NCI-H1436 (cell line): ENCODE measurements around the gene FNDC1.

Source experiments
- DNase-seq: peaks from one replicate; lab custom pipeline; 2025; lab: John Stamatoyannopoulos, UW

The FNDC1 gene

GRCh38 chr6:159212525-159213280 lies 43.5 kb downstream of the FNDC1 start:
- no peak for DNase-seq

GRCh38 chr6:159213405-159213804 lies 44.2 kb downstream of the FNDC1 start:
- no peak for DNase-seq

- DNase-seq, result no peak
These were observed 45.1 kb downstream of the FNDC1 start for GRCh38 chr6:159214281-159214680.

GRCh38 chr6:159217595-159218275 lies 48.5 kb downstream of the FNDC1 start:
- no peak for DNase-seq

- no peak for DNase-seq
These were observed 50.9 kb downstream of the FNDC1 start for GRCh38 chr6:159220093-159220492.

- no peak for DNase-seq
These were observed 52.4 kb downstream of the FNDC1 start for GRCh38 chr6:159221486-159222170.

- no peak for DNase-seq
These were observed 55.3 kb downstream of the FNDC1 start for GRCh38 chr6:159224452-159224851.

- DNase-seq, result no peak
These were observed 60.5 kb downstream of the FNDC1 start for GRCh38 chr6:159229651-159230051.

- DNase-seq, result no peak
These were observed 63.0 kb downstream of the FNDC1 start for GRCh38 chr6:159232106-159232645.

GRCh38 chr6:159232751-159233150 lies 63.6 kb downstream of the FNDC1 start:
- no peak for DNase-seq

- DNase-seq, result no peak
These were observed 64.3 kb downstream of the FNDC1 start for GRCh38 chr6:159233365-159234101.

- no peak for DNase-seq
These were observed 64.9 kb downstream of the FNDC1 start for GRCh38 chr6:159234102-159234553.

- DNase-seq, result no peak
These were observed 69.8 kb downstream of the FNDC1 start for GRCh38 chr6:159238920-159239558.

- no peak for DNase-seq
These were observed 79.9 kb downstream of the FNDC1 start for GRCh38 chr6:159249128-159249527.

- DNase-seq, result no peak
These were observed 80.6 kb downstream of the FNDC1 start for GRCh38 chr6:159249752-159250151.

- no peak for DNase-seq
These were observed 81.4 kb downstream of the FNDC1 start for GRCh38 chr6:159250633-159251032.

- peak; percentile 71 for DNase-seq
These were observed 83.8 kb downstream of the FNDC1 start for GRCh38 chr6:159252955-159253508.

- no peak for DNase-seq
These were observed 85.0 kb downstream of the FNDC1 start for GRCh38 chr6:159254186-159254585.

- no peak for DNase-seq
These were observed 86.3 kb downstream of the FNDC1 start for GRCh38 chr6:159255434-159255951.

- no peak for DNase-seq
These were observed 86.9 kb downstream of the FNDC1 start for GRCh38 chr6:159256128-159256527.

GRCh38 chr6:159257846-159258245 lies 88.6 kb downstream of the FNDC1 start:
- DNase-seq, result no peak
